Measurements from ENCODE around the gene TMED10.

- no peak for TF ChIP-seq CTCF (IDR thresholded peaks at IDR 0.05; ENCODE audit: extremely low read depth in 1 of 2, insufficient read depth in 1 of 2, low read depth in 1 of 2, low read length in 2 of 2)
- no peak for TF ChIP-seq POLR2A (IDR thresholded peaks at IDR 0.05; ENCODE audit: low read depth, low read length)
- no peak for TF ChIP-seq EZH2 (IDR thresholded peaks at IDR 0.05; ENCODE audit: borderline replicate concordance, low read depth, low read length, severe bottlenecking)
Measured at GRCh38 chr14:75107186-75107585, 69.2 kb downstream of the TMED10 start.
